HG03196 (cell line): ENCODE measurements around the gene FBXL16.
"Not testable (repeated sequence)": the region's sequence is repeated elsewhere in the genome, so short reads cannot be mapped to it uniquely, and the experiment has no call there.

Source experiments
- ATAC-seq: cut with Tn5 transposase; IDR thresholded peaks from one replicate; pipeline ENCODE4 v1.9.1; 2021; ENCODE audit not compliant: unreplicated experiment

FBXL16 gene, protein sequence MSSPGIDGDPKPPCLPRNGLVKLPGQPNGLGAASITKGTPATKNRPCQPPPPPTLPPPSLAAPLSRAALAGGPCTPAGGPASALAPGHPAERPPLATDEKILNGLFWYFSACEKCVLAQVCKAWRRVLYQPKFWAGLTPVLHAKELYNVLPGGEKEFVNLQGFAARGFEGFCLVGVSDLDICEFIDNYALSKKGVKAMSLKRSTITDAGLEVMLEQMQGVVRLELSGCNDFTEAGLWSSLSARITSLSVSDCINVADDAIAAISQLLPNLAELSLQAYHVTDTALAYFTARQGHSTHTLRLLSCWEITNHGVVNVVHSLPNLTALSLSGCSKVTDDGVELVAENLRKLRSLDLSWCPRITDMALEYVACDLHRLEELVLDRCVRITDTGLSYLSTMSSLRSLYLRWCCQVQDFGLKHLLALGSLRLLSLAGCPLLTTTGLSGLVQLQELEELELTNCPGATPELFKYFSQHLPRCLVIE

DNA sequence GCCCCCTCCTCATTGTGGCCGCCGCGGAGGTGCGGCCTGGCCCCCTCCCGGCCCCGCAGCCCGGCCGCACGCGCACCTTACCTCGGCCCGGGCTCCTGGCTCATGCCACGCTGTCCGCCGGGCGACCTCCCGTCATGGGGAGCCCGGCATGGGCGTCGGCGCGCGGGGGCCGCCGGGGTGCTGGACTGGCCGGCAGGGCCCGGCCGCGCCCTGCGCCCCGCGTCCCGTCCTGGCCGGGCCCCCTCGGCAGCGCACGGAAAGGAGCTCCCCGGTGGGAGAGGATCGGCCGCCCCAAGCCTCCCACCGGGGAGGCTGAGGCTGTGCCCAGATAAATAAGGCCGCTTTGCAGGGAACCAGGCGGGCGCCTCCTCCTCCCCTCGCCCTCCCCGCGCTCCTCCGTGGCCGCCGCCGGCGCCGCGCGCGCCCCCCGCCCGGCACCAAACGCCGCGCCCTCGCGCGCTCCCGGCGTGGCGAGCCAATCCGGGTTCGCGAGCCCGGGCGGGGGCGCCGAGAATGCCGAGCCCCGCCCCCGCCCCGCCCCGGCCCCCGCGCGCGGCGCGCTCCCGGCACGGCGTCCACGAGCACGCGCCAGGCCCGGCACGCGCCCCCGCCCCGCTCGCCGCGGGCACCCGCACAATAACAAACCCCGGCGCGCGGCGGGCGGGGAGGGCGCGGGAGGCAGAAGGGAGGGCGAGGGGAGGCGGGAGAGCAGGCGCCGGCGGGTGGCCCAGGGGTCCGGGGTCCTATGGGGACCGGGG is at the start of gene FBXL16:
FBXL16 (minus strand) TSS at position 371 of the 758 bp plus-strand sequence. CDS start 8,396 bp downstream, outside the sequence.
- no peak for ATAC-seq

DNA sequence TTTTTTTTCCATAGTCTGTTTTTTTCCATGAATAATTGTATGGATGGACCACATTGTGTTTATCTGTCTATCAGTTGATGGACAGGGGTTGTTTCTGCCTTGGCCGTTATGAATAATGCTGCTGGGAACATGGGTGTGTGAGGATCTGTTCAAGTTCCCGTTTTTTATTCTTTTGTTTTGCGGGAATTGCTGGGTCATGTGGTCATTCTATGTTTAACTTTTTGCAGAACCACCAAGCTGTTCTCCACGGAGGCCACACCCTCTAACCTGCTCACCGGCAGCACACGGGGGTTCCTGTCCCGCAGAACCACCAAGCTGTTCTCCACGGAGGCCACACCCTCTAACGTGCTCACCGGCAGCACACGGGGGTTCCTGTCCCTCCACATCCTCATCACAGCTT is 49.1 kb upstream of the FBXL16 start:
- no peak for ATAC-seq

DNA sequence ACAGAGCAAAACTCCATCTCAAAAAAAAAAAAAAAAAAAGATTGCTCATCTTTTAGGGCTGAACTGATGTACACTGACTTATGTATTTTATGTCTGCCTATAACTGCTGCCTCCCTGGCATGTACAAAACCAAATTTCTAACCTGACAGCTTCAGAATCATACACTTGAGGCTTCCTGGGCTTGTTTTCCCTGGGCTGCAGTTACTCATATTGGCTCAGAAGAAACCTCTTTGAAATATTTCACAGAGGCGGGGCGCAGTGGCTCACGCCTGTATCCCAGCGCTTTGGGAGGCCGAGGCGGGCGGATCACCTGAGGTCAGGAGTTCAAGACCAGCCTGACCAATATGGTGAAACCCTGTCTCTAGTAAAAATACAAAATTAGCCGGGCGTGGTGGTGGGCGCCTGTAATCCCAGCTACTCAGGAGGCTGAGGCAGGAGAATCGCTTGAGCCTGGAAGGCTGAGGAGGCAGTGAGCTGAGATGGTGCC is 48.6 kb upstream of the FBXL16 start:
- ATAC-seq: not testable (repeated sequence)

DNA sequence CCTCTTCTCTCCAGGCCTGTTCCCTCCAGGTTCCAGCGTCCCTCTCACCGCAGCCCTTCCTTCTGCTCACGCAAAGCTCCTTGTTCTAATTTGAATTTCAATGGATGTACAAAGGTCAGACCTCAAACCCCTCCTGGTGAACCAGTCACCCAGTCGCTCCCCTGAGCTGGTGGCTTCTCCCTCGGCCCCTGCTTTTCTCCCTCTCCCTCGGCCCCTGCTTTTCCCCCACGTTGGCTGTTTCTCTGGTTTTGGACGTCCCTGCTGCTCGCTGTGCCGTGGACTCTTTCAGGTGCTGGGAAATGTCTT is 46.4 kb upstream of the FBXL16 start:
- ATAC-seq: no peak

DNA sequence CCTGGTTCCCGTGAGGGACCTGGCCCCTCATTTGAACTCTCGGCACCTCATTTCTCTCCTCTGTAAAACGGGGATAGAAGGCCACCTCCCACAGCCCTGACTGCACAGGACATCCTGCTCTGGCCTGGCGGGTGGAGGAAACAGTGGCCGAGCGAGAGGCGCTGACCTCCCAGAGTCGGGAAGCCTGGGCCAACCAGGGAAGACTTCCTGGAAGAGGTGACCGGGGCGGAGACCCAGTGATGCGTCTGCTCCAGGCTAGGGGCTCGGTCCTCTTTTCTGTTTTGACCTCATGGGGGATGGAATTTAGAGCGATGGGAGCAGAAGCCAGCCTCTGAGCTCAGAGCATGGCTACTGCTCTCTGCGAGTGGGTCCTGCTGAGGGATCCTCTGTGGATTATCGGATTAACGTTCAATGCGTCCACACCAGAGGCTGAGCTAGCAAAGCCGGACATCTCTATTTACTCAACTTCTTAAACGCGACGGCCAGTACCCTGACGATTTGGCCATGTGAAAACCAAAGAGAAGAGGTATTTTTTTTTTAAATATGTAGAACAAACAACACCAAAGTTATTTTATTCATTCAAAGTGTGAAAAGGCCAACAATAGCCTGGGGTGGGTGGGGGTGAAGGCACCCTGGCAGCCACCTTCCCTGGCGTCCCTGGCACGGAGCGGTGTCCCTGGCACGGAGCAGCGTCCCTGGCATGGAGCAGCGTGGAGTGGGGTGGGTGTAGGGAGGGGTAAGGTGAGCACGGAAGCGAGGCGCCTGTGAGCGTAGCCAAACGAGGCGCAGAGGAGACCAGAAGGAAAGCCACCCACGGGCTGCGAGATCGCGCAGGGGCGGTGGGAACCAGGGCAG is 45.8 kb upstream of the FBXL16 start:
- no peak for ATAC-seq

DNA sequence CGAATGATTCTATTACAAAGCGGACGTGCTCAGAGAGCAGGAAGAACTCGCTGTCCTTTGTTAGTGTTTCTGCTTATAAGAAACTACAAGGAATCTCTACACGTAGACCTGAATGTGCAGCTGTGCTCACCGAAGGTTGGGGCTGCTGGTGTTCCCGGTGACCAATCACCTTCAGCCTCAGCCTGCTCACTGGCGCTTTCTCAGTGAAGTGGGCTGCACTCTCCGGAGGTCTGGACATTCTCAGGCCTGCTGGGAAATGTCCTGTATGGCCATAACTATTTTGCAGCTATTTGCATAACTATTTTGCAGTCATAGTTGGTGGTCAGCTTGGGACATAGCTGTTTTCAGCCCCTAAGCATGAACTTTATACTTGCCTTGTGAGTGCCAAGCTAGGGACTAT is 44.9 kb upstream of the FBXL16 start:
- ATAC-seq: no peak

DNA sequence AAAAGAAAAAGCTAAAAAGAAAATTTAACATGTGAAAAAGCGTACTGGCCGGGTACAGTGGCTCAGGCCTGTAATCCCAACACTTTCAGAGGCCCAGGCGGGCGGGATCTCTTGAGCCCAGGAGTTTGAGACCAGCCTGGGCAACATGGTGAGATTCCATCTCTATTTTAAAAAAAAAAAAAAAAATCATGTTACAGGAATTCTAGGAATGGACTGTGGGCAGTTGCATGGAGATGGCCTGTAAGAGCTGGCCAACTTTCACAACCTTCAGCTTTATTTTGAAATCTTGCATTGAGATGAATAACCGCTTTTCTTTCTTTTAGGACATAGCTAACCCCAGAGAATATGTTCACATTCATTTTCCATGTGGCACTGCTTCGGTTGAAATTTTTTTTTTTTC is 43.4 kb upstream of the FBXL16 start:
- no peak for ATAC-seq

DNA sequence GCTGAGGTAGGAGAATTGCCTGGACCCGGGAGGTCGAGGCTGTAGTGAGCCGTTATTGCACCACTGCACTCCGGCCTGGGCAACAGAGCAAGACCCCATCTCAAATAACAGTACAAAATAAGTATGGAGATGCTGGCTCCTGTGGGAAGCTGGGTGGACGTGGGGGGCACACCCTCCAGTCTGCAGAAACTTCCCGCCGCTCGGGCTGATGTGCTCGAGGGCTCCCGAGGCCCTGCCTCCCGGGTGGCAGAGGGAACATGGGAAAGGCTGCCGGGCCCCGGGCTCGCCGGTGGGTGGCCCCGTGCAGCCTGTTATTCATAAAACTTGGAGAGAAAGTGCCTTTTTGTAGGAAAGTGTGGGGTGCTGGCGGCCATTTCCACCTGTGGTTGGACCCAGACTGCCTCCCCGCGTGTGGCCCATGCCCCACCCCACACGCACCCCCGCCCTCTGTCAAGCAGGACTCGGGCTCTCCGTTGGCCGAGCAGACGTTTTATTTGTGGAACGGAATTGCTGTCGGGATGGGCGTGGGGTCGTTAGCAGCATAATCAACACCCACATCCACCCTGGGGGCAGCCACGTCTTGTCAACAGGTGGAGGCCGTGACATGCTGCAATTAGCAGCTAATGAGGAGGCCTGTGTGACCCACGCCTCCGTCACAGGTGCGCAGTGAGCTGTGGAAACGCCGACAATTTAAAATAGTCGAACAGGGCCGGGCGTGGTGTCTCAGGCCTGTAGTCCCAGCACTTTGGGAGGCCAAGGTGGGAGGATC is 42.6 kb upstream of the FBXL16 start:
- no peak for ATAC-seq

DNA sequence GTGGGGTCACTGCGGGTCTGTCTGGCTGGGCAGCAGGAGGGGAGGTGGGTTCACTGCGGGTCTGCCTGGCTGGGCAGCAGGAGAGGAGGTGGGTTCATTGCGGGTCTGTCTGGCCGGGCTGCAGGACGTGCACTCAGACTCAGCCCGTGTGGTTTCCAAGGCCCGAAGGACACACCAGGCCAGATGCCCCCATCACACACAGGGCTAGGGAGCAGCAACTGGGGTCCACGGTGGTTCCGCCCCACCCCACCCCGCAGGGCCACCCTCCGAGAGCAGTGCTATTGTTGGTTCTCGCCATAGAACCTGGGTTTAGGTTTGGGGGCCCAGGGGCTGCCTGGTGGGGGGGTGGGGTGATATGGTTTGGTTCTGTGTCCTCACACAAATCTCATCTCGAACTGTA is 41.0 kb upstream of the FBXL16 start:
- ATAC-seq: no peak

DNA sequence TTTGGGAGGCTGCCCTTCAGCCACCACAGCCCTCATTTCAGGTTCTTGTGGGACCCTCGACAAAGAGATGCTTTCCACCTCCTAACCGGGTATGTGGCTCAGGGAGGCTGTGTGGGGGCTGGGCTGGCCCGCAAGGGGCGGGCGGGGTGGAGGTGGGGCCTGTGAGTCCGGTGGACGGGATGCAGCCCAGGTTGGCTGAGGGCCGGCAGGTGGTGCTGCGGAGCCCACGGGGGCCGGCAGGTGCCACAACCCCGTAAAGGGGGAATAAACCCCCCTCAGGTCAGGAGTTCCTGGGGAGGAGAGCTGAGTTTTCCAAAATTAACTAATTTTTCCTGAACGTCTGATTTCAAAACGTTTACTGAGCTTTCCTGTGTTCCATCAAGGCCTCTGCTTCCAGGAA is 40.1 kb upstream of the FBXL16 start:
- no peak for ATAC-seq

DNA sequence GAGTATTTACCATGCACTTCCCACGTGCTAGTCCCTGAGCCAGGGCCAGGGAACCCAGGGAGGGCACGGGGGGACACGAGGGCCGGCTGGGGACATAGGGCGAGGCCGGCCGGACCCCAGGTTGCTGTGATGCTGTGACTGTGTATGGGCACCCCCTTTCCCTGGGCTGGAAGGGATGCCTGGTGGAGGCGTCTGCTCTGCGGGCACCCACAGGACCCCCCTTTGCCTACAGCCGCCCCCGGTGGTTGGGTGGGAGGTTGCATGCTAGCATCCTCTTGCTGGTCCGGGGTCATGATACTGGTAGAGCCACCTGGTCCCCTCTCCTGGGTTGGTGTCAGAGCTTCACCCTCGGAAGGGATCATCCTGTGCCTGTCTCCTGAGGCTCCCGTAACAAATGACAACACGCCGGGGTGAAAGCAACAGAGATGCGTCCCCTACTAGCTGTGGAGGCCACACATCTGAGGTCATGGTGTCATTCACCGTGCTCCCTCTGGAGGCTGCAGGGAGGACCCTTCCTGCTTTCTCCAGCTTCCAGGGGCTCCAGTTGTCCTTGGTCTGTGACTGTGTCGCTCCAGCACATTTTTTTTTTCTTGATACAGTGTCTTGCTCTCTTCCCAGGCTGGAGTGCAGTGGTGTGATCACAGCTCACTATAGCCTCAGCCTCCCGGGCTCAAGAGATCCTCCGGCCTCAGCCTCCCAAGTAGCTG is 38.3 kb upstream of the FBXL16 start:
- no peak for ATAC-seq

DNA sequence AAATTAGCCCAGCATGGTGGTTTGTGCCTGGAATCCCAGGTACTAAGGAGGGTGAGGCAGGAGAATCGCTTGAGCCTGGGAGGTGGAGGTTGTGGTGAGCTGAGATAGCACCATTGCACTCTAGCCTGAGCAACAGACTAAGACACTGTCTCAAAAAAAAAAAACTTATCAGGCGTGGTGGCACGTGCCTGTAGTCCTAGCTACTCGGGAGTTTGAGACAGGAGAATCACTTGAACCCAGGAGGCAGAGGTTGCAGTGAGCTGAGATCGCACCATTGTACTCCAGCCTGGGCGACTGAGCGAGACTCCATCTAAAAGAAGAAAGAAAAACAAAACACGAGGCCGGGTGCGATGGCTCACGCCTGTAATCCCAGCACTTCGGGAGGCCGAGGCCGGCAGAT is 37.3 kb upstream of the FBXL16 start:
- not testable (repeated sequence) for ATAC-seq

DNA sequence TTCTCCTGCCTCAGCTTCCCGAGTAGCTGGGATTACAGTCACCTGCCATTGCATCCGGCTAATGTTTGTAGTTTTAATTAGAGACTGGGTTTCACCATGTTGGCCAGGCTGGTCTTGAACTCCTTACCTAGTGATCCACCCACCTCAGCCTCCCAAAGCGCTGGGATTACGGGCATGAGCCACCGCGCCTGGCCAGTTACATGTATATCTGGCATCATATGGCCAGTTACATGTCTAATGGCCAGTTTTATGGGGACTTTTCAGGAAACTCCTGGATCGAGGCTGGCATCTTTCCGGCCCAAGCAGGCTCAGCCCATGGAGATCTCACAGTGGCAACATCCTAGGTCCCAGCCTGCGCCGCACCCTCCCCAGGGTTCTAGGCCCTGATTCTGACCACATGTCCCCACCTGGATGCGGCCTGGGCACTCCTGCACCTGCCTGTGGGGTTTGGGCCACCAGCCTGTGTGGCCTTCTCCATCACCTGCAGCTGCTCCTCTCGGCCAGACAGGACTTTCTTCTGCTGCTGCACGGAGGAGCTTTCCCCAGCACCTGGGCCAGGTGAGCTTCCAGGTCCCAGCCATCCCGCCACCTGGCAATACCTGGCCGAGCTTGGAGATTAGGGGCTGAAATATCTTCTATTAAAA is 36.5 kb upstream of the FBXL16 start:
- no peak for ATAC-seq

DNA sequence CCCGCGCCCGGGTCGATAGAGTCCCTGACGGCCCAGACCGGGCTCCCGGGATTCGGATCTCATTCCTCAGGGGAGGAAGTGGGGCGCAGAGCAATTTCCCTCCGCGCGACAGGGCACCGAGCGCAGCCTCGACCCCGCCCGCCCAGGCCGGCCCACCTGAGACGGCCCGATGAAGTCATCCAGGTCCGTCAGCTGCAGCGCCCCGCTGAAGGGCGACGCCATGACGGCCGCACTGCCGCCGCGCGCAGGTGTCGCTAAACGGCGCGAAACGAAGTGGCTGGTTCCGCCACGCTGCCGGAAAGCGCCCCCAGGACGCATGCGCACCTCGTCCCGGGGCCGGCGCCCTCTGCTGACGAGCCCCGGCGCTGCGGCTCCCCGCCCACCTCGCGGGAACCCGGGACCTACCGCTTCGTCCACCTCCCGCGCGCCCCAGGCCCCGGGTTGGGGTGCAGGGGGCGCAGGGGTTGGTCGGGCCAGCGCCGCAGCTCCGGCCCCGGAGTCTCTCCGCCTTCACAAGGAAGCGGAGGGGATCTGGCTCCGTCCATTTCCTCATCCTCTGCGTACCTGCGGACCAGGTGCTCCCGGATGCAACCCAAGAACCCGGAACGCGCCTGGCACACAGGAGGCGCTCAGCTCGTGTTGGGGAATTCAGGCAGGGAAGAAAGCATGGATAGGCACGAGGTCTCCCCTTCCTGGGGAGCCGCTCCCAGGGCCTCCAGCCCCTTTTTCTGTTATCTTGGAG is 35.3 kb upstream of the FBXL16 start, which contains the start of gene CIAO3:
CIAO3 (minus strand) TSS at position 234 of the 742 bp plus-strand sequence; CDS start at position 222, 12 bp downstream.
- peak; percentile 71 for ATAC-seq

DNA sequence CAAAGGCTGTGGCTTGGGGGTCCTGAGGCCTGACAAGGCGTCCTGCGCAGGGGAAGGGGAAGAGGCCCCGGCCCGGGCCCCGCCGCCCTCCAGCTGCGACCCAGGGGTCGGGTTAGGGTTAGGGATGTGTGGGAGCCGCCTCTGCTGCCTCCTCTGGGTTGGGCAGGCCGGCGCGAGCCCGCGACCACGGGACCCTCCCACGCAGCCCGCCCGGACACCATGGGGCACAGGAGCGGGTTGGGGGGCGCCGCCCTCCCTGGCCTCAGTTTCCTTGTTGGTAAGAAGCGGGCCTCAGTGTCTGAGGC is 34.8 kb upstream of the FBXL16 start:
- peak; percentile 8 for ATAC-seq

DNA sequence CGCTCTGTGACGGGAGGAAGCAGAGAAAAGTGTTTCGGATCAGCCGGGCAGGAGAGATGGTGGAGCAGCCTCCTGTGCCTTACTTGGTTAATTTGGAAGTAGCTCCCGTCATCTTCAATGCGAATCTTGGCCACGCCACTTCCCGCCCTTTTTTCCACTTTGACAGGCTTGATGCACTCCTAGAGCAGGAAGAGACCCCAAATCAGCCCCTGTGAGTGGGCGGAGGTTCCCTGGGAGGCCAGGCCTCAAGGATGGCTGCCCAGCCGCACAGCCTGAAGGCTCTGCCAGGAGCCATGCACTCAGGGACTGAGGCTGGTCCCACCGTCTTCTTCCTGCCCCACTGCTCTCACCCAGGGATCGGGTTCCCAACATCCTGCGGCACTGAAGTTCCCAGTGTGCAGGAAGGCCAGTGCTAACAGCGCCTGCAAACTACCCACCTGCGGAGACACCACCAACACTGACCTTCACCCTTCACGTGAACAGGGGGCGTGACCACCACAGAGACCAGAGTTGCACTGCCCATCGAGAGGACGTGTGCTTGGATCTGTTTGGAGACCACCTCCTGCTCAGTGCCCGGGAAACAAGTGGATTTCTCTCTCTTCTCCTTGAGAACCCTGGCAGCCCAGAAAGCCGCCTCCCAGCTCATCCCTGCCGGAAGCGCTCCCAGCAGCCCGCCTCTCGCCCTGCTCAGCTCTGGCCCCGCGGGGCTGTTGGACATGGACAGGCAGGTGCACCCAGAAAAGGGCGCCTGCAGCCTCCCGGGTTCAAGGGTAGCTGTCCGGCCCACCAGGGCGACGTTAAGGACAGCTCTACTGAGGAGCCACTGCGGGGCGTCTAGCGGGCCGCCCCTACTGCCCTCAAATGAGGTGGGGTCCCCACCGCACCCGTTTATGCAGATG is 34.2 kb upstream of the FBXL16 start:
- no peak for ATAC-seq

DNA sequence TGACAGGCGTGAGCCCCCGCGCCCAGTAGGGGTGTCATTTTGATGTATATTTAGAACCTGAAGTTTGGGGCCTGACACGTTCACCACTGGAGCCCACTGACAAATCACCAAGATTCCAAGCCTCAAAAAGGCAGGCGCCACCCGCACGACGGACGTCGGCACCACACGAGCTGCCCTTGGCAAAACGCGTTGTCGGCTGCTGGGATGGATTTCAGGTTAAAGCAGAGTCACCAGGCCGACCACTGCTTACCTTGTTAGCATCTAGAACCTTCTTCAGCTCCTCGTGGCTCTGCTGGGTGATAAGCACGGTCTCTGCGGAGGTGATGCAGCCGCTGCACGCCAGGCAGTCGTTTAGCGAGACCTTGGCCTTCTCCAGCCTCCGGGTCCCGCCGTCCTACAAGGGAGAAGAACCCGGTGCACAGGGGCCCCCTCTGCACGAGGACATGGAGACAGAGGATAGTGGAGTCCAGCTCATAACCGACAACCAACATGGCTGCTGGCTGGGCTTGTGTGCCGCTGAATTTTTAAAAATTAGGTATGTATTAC is 31.4 kb upstream of the FBXL16 start:
- no peak for ATAC-seq
